GM19438 (cell line): ENCODE measurements around the gene TMPRSS13.

Source experiments
- ATAC-seq: cut with Tn5 transposase; IDR thresholded peaks from one replicate; pipeline ENCODE4 v1.9.1; 2021; ENCODE audit warnings: low read depth; ENCODE audit not compliant: unreplicated experiment

The TMPRSS13 gene

GRCh38 chr11:117914991-117915618 is 14.1 kb downstream of the TMPRSS13 start:
- ATAC-seq, result no peak

DNA sequence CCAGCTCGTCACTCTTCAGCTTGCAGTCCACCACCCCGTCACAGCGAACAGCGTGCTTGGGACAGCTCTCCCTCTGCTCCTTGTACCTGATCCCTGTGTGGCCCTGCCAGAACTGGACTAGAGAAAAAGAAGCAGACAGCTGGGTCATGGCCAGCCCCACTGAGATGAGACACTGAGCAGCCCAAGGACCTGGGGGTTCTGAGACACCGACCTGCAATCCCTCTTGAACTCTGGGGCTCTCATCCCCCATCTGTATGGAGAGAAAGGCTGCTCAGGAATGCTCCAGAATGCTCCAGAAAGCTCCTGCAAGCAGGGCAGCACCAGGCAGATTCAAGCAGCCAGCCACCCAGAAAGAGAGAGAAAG is 14.8 kb downstream of the TMPRSS13 start:
- no peak for ATAC-seq

GRCh38 chr11:117913736-117914397 is 15.3 kb downstream of the TMPRSS13 start:
- ATAC-seq, result no peak

DNA sequence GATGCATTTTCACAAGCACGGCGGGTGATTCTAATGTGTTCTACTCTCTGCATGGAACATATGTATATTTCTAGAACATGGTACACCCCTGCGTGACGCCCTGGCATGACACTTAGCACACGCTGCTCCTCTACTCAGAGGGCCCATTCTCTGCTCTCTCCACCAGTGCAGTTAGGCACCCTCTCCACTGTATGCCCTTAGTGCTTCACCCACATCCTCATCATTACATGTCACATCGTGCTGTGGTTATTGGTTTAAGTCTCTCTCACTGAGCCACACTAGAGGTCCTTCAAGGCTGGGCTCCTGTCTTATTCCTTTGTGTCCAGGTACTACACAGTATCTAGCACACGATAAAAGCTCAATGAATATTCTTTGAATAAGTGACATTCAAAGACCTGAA is 16.7 kb downstream of the TMPRSS13 start:
- no peak for ATAC-seq

DNA sequence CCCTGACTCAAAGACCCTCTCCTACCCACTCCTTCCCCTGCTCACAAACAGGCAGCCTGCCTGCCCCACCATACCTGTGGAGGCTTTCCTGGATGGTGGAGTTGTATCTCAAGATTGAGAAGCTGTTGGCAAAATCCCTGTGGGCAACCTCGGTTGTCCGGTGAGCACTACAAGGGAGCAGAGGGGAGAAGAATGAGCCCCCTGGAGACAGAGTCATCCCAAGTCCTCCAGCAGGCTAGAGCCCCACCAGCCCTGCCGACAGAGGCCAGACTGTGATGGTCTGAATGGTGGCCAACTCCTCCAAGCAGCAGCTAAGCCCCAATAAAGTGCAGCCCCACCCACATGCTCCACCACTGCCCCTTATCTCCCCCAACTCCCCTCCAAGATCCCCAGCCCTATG is 17.5 kb downstream of the TMPRSS13 start:
- ATAC-seq, result no peak

DNA sequence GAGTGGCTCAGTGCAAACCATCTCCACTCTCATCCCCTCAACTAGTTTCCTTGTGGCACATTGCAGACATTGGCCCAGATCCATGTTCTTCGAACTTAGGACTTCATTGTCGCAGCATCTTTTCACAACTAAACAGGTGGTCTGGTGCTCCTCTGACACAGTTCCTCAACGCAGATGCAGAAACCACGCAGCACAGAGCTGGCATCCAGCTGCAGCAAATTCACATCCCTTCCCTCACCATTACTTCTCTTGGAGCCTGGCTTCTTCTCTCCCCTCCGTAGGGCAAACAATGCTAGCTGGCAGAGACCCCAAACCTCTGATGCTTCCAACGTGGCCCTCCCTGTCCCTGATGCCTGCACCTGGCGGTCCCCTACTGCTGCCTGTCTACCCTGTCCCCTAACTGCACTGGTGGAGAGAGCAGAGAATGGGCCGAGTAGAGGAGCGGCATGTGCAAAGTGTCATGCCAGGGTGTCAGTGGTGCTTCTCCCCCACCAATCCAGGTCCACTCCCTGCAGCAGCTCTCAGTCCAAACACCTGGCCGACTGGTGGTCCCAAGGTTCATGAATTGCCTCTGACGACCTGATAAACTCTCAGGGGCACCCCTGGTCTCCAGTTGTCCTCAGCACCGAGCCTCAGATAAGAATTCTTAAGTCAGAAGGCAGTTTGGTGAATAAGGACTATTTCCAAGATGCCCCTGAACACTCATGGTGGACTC is 18.1 kb downstream of the TMPRSS13 start:
- ATAC-seq, result no peak

DNA sequence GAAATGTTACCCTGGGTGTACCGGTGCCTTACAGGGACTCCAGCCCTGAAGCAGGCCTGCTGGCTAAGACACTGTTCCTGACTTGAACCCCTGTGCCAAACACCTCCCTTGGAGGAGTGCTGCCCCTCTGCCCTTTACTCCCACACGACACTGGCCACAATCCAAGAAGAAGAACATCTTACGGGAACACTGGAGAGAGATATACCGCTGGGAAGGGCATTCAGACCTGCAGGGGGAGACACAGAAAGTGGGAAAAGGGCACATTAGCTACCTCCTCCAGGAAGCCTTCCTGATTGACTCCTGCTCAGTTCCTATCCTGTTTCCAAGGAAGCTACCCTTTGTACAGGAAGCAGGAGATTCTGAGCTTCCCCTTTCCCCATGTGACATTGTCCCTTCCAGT is 18.7 kb downstream of the TMPRSS13 start:
- ATAC-seq, result no peak

DNA sequence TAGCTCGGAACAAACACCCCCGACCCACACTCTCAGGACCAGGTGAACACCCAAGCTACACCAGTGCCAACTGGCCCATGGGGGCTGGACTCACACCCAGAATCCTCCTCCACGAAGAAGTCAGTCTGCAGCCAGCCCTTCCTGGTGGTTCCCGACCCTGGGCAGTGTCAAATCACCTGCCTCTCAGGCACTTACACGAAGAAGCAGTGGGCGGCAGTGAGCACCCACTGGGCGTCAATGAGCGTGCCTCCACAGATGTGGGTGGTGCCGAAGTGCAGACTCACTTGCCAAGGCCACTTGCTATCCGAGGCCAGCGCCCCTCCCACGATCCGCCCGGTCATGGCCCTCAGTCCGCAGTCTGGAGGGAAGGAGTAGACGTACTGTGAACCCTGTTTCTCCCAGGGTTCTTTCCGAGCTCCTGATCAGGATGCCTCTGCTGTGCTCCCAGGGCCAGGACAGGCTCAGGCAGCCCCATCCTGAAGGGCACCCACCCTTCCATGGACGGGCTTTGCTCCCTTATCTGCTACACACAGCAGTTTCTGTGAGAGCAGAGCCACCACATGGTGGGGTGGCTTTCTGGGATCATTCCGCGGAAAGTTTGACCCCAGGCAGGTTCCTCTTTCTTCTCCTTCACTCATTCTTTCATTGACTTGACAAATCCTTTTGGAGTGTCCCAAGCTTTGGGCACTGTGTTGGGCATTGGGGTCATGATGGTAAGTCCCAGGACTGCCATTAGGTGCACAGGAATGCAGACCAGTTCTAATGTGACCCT is 19.4 kb downstream of the TMPRSS13 start:
- ATAC-seq, result no peak

DNA sequence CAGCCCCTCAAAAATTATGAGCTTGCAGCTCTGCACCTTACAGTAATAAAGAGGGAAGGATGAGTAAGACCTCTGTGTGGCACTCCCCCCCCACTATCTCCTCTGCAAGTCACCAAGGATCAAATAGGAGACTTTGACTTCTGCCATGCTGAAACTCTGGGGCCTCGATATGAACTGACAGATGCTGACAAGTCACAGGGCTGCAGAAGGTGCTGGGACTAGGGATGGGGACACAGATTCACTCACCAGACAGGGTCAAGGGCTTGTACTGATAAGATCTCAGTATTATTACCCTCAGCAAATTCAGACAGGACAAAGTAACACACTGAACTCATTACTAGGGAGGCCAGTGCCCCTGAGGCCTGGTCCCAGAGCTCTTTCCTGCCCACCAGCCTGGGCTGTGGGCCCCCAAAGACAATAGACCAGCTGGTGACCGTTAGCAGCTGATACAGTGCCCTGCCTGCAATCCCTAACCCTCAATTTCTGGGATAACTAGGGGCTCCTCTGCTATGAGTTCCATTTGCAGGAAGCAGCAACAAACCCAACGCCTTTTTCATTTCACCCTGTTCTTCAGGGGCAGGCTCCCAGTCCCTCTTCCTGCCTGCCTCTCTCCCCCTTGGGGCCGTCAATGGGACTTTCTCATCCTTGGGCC is 20.1 kb downstream of the TMPRSS13 start:
- ATAC-seq, result no peak

DNA sequence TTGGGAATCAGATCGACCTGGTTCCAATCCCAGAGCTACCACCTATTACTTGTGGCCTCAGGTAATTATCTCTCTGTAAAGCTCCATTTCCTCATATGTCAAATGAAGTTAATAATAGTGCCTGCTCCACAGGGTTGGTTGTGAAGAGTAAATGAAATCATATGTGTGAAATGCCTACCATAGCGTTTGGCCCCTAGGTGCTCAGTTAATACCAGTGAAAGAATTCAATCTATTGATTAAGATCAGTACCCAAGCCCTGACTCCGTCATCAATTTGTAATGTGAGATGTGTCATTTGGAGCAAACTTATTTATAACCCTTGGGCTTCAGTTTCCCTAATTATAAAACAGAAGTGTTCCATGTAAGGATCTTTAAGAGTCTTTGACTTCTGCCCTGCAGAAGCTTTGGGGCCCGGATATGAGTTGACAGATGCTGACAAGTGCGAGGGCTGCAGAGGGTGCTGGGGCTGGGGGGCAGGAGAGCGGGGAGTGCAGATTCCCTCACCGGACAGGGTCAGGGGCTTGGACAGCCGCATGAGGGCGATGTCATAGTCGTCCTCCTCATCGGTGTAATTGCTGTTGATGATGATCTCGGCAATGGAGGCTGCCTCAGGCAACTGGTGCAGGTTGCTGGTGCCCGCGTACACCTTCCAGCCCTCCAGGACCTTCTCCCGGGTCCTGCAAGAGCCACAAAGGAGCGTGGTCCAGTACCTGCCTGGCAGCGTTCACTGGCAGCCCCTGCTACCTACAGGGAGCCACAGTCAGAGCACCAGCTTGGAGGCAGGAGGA is 20.9 kb downstream of the TMPRSS13 start:
- no peak for ATAC-seq

DNA sequence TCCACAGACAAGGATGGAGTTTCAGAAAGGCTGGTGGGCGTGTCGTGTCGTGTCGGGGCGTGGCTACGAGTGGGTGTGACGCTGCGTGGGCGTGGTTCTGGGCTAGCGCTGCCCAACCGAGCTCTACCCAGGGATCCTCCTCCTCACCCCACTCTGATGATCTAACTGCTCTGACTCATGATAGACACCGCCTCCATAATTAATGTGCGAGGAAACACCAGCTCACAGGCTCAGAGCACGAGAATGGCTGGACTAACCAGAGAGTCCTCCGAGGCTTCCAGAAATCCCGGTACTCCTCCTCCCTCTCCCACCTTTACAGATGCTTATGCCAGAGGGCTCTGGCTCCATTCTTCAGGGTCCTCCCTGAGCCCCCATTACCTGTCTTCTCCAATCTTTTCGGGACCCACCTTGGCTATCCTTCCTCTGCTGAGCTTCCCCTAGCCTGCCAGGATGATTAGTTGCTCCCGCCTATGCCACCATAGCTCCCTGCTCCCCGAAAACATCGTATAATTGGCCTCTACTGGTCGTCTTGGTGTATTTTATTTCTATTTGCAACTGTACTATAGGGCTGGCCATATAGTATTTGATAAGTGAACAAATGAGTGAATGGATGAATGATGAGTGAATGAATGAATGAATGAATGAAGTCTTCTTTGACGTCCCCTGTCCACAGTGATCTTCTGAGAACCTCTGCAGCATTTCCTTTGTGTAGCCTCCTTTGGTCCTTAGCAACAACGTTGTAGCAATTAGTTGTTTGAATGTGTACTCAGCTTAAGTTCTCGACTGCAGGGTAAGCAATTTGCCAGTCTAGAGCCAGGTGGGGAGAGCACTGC is 21.7 kb downstream of the TMPRSS13 start:
- peak; percentile 85 for ATAC-seq

DNA sequence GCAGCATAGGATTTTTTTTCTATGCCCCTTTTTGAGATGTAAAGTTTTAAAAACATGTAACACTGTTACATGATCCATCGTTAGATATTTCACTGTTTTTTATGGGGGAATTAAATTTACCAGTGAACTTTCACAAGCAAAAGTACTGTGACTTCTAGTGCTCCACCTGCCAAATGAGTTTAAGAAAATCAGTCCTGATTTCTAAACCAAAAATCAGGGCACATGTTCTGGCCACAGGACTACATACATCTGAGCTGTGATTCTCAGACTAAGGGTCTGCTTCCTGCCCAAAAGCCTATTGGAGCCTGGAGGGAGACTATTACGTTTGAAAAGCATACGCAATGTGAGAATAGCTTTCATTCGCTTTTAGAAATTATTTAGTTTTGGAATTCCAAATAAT is 22.5 kb downstream of the TMPRSS13 start:
- ATAC-seq, result no peak

- ATAC-seq, result no peak
Observed at GRCh38 chr11:117906126-117906525, 23.1 kb downstream of the TMPRSS13 start.

- ATAC-seq, result no peak
Observed at GRCh38 chr11:117905524-117905923, 23.7 kb downstream of the TMPRSS13 start.

DNA sequence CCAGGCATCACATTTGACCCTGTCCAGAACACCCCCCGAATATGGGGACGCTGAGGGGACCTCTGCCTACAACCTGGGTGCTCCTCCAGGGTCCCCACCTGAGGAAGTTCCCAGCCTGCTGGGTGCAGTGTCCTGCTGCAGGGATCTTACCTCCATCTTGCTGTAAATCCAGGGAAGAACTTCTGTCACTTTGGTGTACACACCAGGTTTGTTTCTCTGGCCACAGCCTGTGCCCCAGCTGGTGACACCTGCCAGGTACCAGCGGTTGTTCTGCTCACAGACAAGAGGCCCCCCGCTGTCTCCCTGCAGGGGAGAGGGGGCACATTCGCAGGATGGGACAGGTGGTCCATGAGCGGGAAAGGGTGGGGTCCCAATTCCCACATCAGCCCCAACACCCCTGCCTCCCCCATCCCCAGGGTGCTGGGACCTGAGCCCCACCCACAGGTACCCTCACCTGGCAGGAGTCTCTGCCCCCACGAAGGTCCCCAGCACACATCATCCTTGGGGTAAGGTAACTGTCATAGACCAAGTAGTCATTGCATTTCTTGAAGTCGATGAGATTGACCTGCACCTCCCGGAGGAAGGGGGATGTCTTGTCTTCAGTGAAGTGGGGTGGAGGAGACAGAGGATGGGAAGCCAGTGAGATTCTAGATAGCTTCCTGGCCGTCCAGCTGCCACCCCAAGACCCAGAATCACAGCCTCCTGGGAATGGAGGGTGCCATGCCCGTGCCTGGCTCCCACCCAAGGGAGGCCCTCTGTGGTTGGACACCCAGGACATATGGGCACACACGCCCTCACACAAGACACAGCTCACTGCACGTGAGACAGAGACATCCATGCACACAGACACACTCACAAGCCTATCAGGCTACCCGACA is 25.5 kb downstream of the TMPRSS13 start:
- ATAC-seq, result no peak

DNA sequence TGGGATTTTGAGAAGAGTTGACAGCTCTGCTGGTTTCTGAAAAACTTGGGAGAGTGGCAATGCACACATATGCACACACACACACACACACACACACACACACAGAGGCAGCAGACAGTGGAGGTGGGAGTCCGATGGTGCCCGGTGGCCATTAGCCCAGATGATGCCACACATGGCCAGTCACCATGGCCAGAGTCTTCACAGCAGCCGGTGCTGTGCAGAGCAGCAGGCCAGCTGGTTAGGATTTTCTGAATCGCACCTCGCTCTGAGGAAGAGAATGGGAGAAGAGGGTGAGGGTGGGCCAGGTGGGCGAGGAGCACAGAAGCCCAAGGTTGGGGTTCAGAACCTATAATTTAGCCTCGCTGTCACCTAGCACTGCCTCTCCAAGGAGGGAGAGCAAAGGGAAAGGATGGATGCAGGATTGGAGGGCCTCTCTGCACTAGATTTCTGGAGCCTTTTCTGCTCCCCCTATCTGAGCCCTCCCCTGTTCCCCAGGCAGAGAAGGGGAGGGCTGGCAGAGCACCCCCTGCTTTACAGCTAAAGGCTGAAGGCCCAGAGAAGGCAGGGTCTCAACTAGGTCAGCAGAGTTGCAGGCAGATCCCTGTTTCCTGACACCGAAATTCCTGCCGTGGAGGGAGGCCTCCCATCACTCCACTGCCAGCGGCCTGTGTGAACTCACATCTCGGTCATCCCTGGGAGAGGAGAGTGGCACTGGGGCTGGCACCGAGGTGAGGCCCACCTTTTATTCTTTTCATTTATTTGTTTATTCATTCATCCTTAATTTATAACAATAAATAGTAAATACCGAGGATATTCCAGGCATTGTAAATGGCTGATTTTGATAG is 27.0 kb downstream of the TMPRSS13 start:
- ATAC-seq, result no peak

- no peak for ATAC-seq
Observed at GRCh38 chr11:117901601-117902000, 27.6 kb downstream of the TMPRSS13 start.
